GM18858 (cell line): ENCODE results near the gene MARK3.

ENCODE experiments used
- ATAC-seq: cut with Tn5 transposase; IDR thresholded peaks from one replicate; pipeline ENCODE4 v1.9.1; 2021; ENCODE audit not compliant: unreplicated experiment

MARK3 gene

GRCh38 chr14:103483600-103483999 is 98.4 kb downstream of the MARK3 start:
- ATAC-seq: no peak

GRCh38 chr14:103485504-103485903 is 100.3 kb downstream of the MARK3 start:
- ATAC-seq: no peak

GRCh38 chr14:103488071-103488470 is 102.9 kb downstream of the MARK3 start:
- ATAC-seq: no peak

GRCh38 chr14:103488960-103489359 is 103.7 kb downstream of the MARK3 start:
- ATAC-seq: no peak

- no peak for ATAC-seq
These were observed 104.4 kb downstream of the MARK3 start for GRCh38 chr14:103489621-103490020.

- ATAC-seq: no peak
These were observed 106.5 kb downstream of the MARK3 start for GRCh38 chr14:103491691-103492090.

GRCh38 chr14:103492156-103492925 is 107.1 kb downstream of the MARK3 start:
- ATAC-seq: no peak

GRCh38 chr14:103495854-103496253 is 110.6 kb downstream of the MARK3 start:
- no peak for ATAC-seq

- no peak for ATAC-seq
These were observed 111.6 kb downstream of the MARK3 start for GRCh38 chr14:103496776-103497175.

GRCh38 chr14:103499709-103500108 is 114.5 kb downstream of the MARK3 start:
- no peak for ATAC-seq

GRCh38 chr14:103500148-103500990 is 115.2 kb downstream of the MARK3 start:
- ATAC-seq: no peak

- no peak for ATAC-seq
These were observed 116.0 kb downstream of the MARK3 start for GRCh38 chr14:103501041-103501870.

- no peak for ATAC-seq
These were observed 116.9 kb downstream of the MARK3 start for GRCh38 chr14:103501921-103502669.

- ATAC-seq: no peak
These were observed 117.7 kb downstream of the MARK3 start for GRCh38 chr14:103502877-103503276.

GRCh38 chr14:103503296-103503695 is 118.1 kb downstream of the MARK3 start:
- ATAC-seq: no peak

GRCh38 chr14:103504991-103505565 is 119.9 kb downstream of the MARK3 start:
- no peak for ATAC-seq

- ATAC-seq: no peak
These were observed 122.5 kb downstream of the MARK3 start for GRCh38 chr14:103507751-103508150.

GRCh38 chr14:103508521-103509329 is 123.5 kb downstream of the MARK3 start:
- ATAC-seq: no peak
